Ishikawa (cell line): Measurements from ENCODE around the gene RANBP9.

Source experiments
- CEBPB ChIP-seq: IDR thresholded peaks from 2 replicates; pipeline ENCODE4 v1.6.1; 2012
- CREB1 ChIP-seq: IDR thresholded peaks from 2 replicates; pipeline ENCODE4 v1.6.1; 2012; ENCODE audit warnings: low read depth
- EGR1 ChIP-seq: IDR thresholded peaks from 2 replicates; pipeline ENCODE4 v1.6.1; 2012
- EP300 ChIP-seq: IDR thresholded peaks from 2 replicates; pipeline ENCODE4 v1.6.1; 2012; ENCODE audit warnings: borderline replicate concordance
- FOXM1 ChIP-seq: IDR thresholded peaks from 2 replicates; pipeline ENCODE4 v1.6.1; 2012; ENCODE audit warnings: low read depth, borderline replicate concordance
- MAX ChIP-seq: IDR thresholded peaks from 2 replicates; pipeline ENCODE4 v1.6.1; 2012
- NFIC ChIP-seq: IDR thresholded peaks from 2 replicates; pipeline ENCODE4 v1.6.1; 2012
- RAD21 ChIP-seq: IDR thresholded peaks from 2 replicates; pipeline ENCODE4 v1.6.1; 2012; ENCODE audit warnings: low read depth
- REST ChIP-seq: IDR thresholded peaks from 2 replicates; pipeline ENCODE4 v1.6.1; 2012; ENCODE audit warnings: low read depth, mild to moderate bottlenecking
- TAF1 ChIP-seq: IDR thresholded peaks from 2 replicates; pipeline ENCODE4 v1.6.1; 2012; ENCODE audit warnings: low read depth, mild to moderate bottlenecking
- TCF12 ChIP-seq: IDR thresholded peaks from 2 replicates; pipeline ENCODE4 v1.6.1; 2012; ENCODE audit warnings: low read depth
- TEAD4 ChIP-seq: IDR thresholded peaks from 2 replicates; pipeline ENCODE4 v1.6.1; 2012
- USF1 ChIP-seq: IDR thresholded peaks from 2 replicates; pipeline ENCODE4 v1.6.1; 2012
- YY1 ChIP-seq: IDR thresholded peaks from 2 replicates; pipeline ENCODE4 v1.6.1; 2012; ENCODE audit warnings: low read depth
- ZBTB7A ChIP-seq: IDR thresholded peaks from 2 replicates; pipeline ENCODE4 v1.6.1; 2012; ENCODE audit warnings: low read depth

RANBP9 gene

GRCh38 chr6:13576017-13576416 is 135.6 kb downstream of the RANBP9 start:
- TF ChIP-seq ZBTB7A (no peak), TCF12 (no peak), EGR1 (no peak), CREB1 (no peak), REST (no peak), YY1 (no peak)

GRCh38 chr6:13575377-13575775 is 136.3 kb downstream of the RANBP9 start:
- TF ChIP-seq RAD21 (peak; percentile 55; the same call in 1 of the 2 replicates), ZBTB7A (no peak)

- no peak for TF ChIP-seq CEBPB
- TF ChIP-seq CREB1, result no peak
- TF ChIP-seq REST, result no peak
- peak; percentile 69; the same call in 1 of the 2 replicates for TF ChIP-seq ZBTB7A
- TF ChIP-seq EGR1, result no peak
- 0 out of 2 replicates have a peak, but pooled peaks have one; percentile 11 for TF ChIP-seq FOXM1
- TF ChIP-seq TEAD4, result 0 out of 2 replicates have a peak, but pooled peaks have one; percentile 24
- TF ChIP-seq TAF1, result no peak; the same call in 1 of the 2 replicates
- peak; percentile 54 for TF ChIP-seq YY1
- no peak; the same call in 1 of the 2 replicates for TF ChIP-seq RAD21
- TF ChIP-seq TCF12, result peak; percentile 47; the same call in 1 of the 2 replicates
- TF ChIP-seq NFIC, result no peak
- TF ChIP-seq USF1, result no peak
- TF ChIP-seq EP300, result no peak
- TF ChIP-seq MAX, result peak; percentile 88
These were observed 136.9 kb downstream of the RANBP9 start, which contains the start of gene SIRT5 for GRCh38 chr6:13574571-13575376. TSS of gene SIRT5 (plus strand) at chr6:13574601. CDS start at chr6:13584111, 9,510 bp downstream.

GRCh38 chr6:13574149-13574570 is 137.5 kb downstream of the RANBP9 start:
- TF ChIP-seq RAD21, result peak; percentile 24; the same call in 1 of the 2 replicates
- TF ChIP-seq FOXM1, result no peak
- no peak for TF ChIP-seq TCF12
- 0 out of 2 replicates have a peak, but pooled peaks have one; percentile 11 for TF ChIP-seq TAF1
- peak; percentile 64 for TF ChIP-seq EGR1
- no peak for TF ChIP-seq CEBPB
- TF ChIP-seq ZBTB7A, result peak; percentile 67; the same call in 1 of the 2 replicates
- 0 out of 2 replicates have a peak, but pooled peaks have one; percentile 12 for TF ChIP-seq YY1

GRCh38 chr6:13573669-13574110 is 137.9 kb downstream of the RANBP9 start:
- TF ChIP-seq CEBPB, result no peak
- no peak for TF ChIP-seq YY1
- TF ChIP-seq RAD21, result no peak
- TF ChIP-seq CREB1, result no peak
- TF ChIP-seq EP300, result no peak
- TF ChIP-seq ZBTB7A, result no peak
- TF ChIP-seq TEAD4, result no peak
- TF ChIP-seq EGR1, result no peak
- no peak for TF ChIP-seq USF1
- TF ChIP-seq NFIC, result no peak
- TF ChIP-seq FOXM1, result no peak
- TF ChIP-seq REST, result no peak
- no peak for TF ChIP-seq TAF1
